ENCODE data around the gene PDAP1.

DNA sequence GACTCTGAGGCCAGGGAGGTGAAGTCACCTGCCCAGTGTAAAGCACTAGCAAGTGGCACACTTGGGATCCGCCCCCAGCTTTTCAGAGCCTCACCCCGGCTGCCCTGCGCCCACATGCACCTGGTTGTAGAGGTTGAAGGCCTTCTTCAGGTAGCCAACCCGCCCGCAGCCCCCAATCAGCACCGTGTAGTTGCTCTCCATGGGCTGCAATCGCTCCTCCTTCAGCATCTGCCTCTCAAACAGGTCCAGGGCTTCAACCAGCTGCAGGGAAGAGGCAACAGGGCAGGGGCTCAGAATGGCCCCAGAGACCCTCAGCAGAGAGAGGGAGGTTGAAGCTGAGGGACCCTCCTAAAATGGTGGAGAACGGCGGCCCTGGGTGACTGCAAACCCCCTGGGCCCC, 24.8 kb upstream of the PDAP1 start:
- TF ChIP-seq CHD4 (IDR thresholded peaks at IDR 0.05; ENCODE audit: borderline replicate concordance): no peak
- TF ChIP-seq, protein P1, sequence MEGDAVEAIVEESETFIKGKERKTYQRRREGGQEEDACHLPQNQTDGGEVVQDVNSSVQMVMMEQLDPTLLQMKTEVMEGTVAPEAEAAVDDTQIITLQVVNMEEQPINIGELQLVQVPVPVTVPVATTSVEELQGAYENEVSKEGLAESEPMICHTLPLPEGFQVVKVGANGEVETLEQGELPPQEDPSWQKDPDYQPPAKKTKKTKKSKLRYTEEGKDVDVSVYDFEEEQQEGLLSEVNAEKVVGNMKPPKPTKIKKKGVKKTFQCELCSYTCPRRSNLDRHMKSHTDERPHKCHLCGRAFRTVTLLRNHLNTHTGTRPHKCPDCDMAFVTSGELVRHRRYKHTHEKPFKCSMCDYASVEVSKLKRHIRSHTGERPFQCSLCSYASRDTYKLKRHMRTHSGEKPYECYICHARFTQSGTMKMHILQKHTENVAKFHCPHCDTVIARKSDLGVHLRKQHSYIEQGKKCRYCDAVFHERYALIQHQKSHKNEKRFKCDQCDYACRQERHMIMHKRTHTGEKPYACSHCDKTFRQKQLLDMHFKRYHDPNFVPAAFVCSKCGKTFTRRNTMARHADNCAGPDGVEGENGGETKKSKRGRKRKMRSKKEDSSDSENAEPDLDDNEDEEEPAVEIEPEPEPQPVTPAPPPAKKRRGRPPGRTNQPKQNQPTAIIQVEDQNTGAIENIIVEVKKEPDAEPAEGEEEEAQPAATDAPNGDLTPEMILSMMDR (IDR thresholded peaks at IDR 0.05): no peak
- TF ChIP-seq, protein P2, sequence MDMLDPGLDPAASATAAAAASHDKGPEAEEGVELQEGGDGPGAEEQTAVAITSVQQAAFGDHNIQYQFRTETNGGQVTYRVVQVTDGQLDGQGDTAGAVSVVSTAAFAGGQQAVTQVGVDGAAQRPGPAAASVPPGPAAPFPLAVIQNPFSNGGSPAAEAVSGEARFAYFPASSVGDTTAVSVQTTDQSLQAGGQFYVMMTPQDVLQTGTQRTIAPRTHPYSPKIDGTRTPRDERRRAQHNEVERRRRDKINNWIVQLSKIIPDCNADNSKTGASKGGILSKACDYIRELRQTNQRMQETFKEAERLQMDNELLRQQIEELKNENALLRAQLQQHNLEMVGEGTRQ (IDR thresholded peaks at IDR 0.05): no peak
- TF ChIP-seq RNF2 (IDR thresholded peaks at IDR 0.05; ENCODE audit: borderline replicate concordance, low read depth): no peak
- TF ChIP-seq NR3C1 (IDR thresholded peaks at IDR 0.05): no peak
- no peak for TF ChIP-seq JUNB (IDR thresholded peaks at IDR 0.05)
- no peak for TF ChIP-seq EHMT2 (IDR thresholded peaks at IDR 0.05; ENCODE audit: low read depth)
- TF ChIP-seq, protein P3, sequence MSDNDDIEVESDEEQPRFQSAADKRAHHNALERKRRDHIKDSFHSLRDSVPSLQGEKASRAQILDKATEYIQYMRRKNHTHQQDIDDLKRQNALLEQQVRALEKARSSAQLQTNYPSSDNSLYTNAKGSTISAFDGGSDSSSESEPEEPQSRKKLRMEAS (IDR thresholded peaks at IDR 0.05): no peak
